Activated CD8-positive, alpha-beta memory T cell treated with anti-CD3 and anti-CD28 coated beads for 4 hours (primary cell): ENCODE results near the gene ZSWIM7.
"Not testable (repeated sequence)": the region's sequence is repeated elsewhere in the genome, so short reads cannot be mapped to it uniquely, and the experiment has no call there.

Experiments used
- DNase-seq, 2 donors: peaks; one replicate each; pipeline ENCODE4 v3.0.0-alpha.2; 2020; ENCODE audit warnings: low read depth in 2 of 2

Gene ZSWIM7

GRCh38 chr17:15957608-15958307 lies 41.7 kb downstream of the ZSWIM7 start:
- DNase-seq = no peak

- DNase-seq = no peak
Measured at GRCh38 chr17:15957206-15957605, 42.3 kb downstream of the ZSWIM7 start.

GRCh38 chr17:15955793-15956541 lies 43.5 kb downstream of the ZSWIM7 start:
- DNase-seq = no peak

DNA sequence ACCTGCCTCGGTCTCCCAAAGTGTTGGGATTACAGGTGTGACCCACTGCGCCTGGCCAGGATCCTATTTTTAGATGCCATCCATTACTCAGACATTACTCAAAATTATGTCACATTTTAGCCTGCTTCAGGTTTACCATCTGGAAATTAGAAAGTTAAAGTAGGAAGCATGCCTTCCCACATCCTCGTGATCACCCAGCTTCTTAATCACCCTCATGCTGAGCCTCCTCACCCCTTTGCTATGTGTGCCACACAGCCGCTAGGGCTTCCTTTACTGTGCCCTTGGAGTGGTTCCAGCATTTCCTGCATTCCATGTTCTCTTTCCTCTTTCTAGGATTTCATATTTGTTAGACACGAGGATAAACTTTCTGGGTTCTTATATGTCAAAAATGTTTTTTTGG lies 45.3 kb downstream of the ZSWIM7 start:
- DNase-seq = no peak

- DNase-seq = no peak
Measured at GRCh38 chr17:15952916-15953790, 46.4 kb downstream of the ZSWIM7 start.

GRCh38 chr17:15952048-15952532 lies 47.4 kb downstream of the ZSWIM7 start:
- DNase-seq = no peak

GRCh38 chr17:15951368-15952047 lies 48.0 kb downstream of the ZSWIM7 start:
- DNase-seq = no peak

DNA sequence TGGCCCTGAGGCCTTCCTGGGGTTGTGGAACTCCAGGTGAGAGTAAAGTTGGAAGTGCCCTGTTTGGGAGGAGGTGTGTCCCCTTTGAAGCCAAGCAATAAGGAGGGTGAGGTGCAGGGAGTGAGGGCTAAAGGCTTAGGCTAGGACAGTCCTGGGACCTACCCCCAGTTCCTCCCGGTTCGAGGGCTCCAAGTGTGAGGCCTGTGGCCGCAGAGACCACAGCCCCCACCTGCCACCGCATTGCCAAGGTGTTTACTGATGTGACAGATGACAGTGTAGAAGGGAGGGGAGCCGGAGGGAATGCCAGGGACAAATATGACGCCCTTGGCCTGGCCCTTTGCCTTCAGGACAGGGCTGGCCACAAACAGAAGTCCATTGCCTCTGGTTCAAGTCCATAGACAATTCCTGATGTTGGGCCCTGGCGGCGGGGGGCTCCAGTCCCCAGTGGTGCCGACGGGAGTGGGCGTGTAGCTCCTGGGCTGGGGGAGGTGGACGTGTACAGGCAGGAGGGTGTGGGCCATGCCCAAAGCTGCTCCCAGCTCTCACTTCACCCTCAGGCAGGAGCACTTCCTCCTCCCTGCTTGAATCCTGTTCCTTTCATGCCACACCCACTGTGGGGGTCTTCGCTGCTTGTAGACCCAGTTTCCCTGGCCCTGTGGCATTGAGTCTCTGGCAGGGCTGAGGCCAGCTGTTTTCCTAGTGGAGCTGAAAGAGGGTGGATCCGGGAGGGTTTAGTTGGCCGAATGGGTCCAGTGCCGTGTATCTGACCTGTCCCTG lies 51.3 kb downstream of the ZSWIM7 start:
- no peak for DNase-seq

- DNase-seq = no peak
Measured at GRCh38 chr17:15947271-15947670, 52.2 kb downstream of the ZSWIM7 start.

DNA sequence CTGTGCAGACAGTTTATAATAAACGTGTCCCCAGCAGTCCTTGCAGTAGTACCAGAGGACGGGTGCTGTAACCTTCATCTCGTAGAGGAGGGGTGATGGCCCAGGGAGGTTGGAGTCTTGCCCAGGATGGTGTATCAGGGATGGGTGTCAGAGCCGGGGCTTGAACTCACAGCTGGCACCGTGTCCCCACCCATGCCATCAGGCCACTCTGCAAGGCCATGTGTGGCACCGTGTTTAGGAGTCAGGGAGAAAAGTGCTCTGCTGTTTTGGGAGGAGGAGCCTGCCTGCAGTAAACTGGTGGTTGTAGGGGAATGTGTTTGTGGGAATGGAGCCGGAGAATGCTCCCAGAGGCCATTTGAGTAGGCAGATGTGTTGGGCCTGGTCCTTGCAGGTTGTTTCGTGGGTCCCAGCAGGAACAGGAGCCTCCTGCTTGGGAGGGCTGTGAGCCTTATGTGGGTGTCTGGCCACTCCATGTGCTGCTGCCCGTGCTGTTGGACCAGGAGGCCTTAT lies 52.8 kb downstream of the ZSWIM7 start:
- no peak for DNase-seq

DNA sequence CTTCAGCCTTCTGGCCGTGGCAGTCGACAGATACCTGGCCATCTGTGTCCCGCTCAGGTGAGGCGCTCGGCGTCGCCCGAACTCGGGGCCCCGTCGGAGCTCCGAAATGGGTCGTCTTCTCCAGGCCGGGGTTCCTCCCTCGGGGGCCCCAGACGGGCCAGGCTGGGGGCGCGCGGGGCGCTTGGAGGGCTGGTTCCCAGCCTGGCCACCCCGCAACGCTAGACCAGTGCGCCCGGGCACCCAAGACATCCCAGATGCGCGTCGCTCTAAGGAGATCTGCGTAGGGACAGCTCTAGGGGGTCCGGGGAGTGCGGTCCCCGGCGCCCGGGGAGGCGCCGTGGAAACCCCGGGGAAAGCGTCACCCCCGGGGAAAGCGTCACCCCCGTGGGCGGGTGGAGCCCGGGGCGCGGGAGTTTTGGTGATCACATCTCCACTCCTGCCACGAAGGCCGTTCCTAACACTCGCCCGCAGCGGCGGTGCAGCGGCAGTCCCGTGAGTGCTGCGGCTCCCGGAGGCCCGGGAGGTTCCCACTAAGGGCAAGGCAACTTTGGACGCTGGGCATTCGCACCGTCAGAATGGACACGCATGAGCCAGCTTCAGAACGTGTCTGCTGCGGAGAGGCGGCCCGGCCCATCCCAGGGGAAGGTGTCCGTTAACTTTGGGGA lies 53.8 kb downstream of the ZSWIM7 start:
- DNase-seq = peak; percentile 27 to 28

DNA sequence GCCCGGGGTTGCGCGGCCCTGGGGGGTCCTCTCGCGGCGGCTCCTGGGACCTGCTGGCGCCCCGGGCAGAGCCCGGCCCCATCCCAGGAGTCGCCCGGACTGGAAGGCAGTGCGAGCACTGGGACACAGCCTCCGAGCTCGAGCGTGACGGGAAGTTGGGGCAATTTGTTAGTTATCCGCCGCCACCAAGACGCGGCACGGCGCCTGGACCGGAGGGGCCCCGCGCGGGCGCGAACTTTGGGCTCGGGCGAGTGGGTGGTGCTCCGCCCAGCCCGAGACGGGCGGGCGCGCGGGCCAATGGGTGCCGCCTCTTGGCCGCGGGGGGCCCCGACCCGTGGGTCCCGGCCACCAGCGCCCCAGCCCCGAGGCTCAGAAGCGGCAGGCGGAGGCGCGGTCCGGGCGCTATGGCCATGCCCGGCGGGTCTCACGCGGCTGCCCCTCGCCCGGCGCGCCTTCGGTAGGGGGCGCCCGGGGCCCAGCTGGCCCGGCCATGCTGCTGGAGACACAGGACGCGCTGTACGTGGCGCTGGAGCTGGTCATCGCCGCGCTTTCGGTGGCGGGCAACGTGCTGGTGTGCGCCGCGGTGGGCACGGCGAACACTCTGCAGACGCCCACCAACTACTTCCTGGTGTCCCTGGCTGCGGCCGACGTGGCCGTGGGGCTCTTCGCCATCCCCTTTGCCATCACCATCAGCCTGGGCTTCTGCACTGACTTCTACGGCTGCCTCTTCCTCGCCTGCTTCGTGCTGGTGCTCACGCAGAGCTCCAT lies 54.6 kb downstream of the ZSWIM7 start, which contains the start of gene ADORA2B:
Gene ADORA2B (plus strand): TSS at position 372 of the 768 bp plus-strand sequence. CDS start 119 bp downstream, at position 491.
- DNase-seq = peak; percentile 18 to 20

DNA sequence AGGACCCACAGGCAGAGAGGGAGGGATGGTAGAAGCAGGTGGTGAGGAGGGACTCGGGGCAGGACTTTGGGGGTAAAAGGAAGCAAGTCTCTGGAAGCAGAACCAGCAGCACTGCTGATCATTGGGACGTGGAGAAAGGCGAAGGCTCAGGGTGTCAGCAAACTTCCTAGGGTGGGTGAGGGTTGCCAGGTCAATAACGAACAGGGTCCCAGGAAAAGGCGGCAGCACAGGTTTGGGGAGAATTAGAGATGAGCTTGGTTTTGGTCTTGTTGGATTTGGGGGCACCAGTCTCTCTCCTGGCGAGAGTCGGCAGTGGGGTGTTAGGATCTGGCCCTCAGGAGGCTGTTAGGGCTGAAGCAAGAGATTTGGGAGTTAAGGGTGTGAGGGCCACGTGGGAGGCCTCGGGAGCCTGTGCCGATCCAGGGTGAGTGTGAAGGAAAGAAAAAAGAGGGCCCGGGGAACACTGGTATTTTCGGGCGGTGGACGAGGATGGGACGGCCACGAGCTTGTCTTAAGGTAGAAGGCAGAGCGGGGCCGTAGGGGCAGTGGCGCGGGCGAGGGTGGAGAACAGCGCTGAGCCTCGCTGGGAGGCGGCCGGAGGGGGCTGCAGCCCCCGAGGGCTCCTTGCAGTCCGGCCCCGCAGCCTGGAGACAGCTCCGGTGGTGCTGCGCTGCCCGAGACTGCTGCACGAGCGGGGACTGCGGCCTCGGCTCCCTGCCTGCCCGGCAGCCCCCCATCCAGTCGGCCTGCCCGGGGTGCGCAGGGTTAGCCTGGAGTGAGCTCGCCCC lies 55.3 kb downstream of the ZSWIM7 start:
- DNase-seq = no peak

DNA sequence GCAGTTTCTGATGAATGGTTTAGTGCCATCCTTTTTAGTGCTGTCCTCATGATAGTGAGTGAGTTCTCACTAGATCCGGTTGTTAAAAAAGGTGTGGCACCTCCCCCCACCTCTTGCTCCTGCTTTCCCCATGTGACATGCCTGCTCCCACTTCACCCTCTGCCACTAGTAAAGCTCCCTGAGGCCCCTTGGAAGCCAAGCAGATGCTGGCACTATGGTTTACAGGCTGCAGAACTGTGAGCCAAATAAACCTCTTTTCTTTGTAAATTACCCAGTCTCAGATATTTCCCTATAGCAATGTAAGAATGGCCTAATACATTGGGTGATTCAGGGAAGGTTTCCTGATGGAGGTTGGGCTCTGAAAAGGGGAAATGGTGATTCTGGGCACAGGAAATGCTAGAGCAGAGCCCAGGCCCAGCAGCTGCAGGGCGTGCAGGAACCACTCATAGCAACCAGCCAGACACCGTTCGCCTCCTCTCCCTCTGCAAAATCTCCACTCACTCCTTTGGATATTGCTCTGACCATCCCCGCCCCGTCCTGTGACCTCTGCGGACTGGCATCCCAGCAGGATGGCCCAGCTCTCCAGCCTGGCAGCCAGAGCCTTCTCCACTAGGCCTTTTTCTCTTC lies 57.2 kb downstream of the ZSWIM7 start:
- no peak for DNase-seq

- DNase-seq = no peak
Measured at GRCh38 chr17:15941781-15942180, 57.7 kb downstream of the ZSWIM7 start.

GRCh38 chr17:15936481-15936880 lies 63.0 kb downstream of the ZSWIM7 start:
- not testable (repeated sequence) for DNase-seq

GRCh38 chr17:15935891-15936290 lies 63.6 kb downstream of the ZSWIM7 start:
- no peak for DNase-seq

DNA sequence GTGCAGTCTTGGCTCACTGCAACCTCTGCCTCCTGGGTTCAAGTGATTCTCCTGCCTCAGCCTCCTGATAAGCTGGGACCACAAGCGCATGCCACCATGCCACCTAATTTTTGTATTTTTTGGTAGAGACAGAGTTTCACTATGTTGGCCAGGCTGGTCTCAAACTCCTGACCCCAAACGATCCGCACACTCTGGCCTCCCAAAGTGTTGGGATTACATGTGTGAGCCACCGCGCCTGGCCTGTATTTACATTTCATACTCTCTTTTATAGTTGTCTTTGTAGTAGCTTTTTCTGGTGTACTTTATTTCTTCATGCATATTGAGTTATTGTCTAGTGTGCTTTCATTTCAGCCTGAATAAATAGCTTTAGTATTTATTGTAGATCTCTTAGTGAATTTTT lies 64.6 kb downstream of the ZSWIM7 start:
- DNase-seq = no peak
